MM.1S (cell line): ENCODE measurements around the gene SPEM2.

ENCODE experiments used
- DNase-seq: peaks from one replicate; pipeline ENCODE4 v3.0.0-alpha.2; 2015
- H2AFZ ChIP-seq: fragments of 300-600 bp; sonication (generic); 2 replicates; pipeline ENCODE4 v1.6.0; 2016; ENCODE audit warnings: antibody characterized with exemption, low read length
- H3F3A ChIP-seq: fragments of 300-600 bp; sonication (generic); 2 replicates; pipeline ENCODE4 v1.6.1; 2016; ENCODE audit warnings: mild to moderate bottlenecking, antibody characterized with exemption, low read length, moderate library complexity, mixed read lengths; ENCODE audit not compliant: insufficient read depth
- H3K27ac ChIP-seq: fragments of 300-600 bp; sonication (generic); 2 replicates; pipeline ENCODE4 v1.5.1; 2016; ENCODE audit warnings: mild to moderate bottlenecking, low read length
- H3K27me3 ChIP-seq: fragments of 300-600 bp; sonication (generic); replicated peaks from 2 replicates; pipeline ENCODE4 v1.6.0; 2016; ENCODE audit warnings: low read length; ENCODE audit not compliant: insufficient read depth
- H3K36me3 ChIP-seq: fragments of 300-600 bp; sonication (generic); replicated peaks from 2 replicates; pipeline ENCODE4 v1.6.1; 2016; ENCODE audit warnings: mild to moderate bottlenecking, low read length, mixed read lengths; ENCODE audit not compliant: insufficient read depth
- H3K4me1 ChIP-seq: fragments of 300-600 bp; sonication (generic); 2 replicates; pipeline ENCODE4 v1.6.1; 2016; ENCODE audit warnings: low read length, mixed read lengths
- H3K4me2 ChIP-seq: fragments of 300-600 bp; sonication (generic); 2 replicates; pipeline ENCODE4 v1.6.0; 2016; ENCODE audit warnings: low read depth, low read length
- H3K4me3 ChIP-seq: fragments of 300-600 bp; sonication (generic); 2 replicates; pipeline ENCODE4 v1.5.1; 2016; ENCODE audit warnings: low read length, mixed read lengths
- H3K79me2 ChIP-seq: fragments of 300-600 bp; sonication (generic); 2 replicates; pipeline ENCODE4 v1.6.1; 2016; ENCODE audit warnings: mixed run types, low read length, mixed read lengths
- H3K9ac ChIP-seq: fragments of 300-600 bp; sonication (generic); 2 replicates; pipeline ENCODE4 v1.6.1; 2016; ENCODE audit warnings: low read length, mixed read lengths
- H3K9me2 ChIP-seq: fragments of 300-600 bp; sonication (generic); replicated peaks from 2 replicates; pipeline ENCODE4 v1.6.1; 2016; ENCODE audit warnings: mild to moderate bottlenecking, low read length, mixed read lengths; ENCODE audit not compliant: insufficient read depth
- H3K9me3 ChIP-seq: fragments of 300-600 bp; sonication (generic); replicated peaks from 2 replicates; pipeline ENCODE4 v1.6.1; 2016; ENCODE audit warnings: mild to moderate bottlenecking, low read length, mixed read lengths; ENCODE audit not compliant: insufficient read depth
- H4K20me1 ChIP-seq: fragments of 300-600 bp; sonication (generic); 2 replicates; pipeline ENCODE4 v1.6.1; 2016; ENCODE audit warnings: mild to moderate bottlenecking, low read length, moderate library complexity, mixed read lengths; ENCODE audit not compliant: insufficient read depth
- EZH2 ChIP-seq: fragments of 300-600 bp; sonication (generic); optimal IDR thresholded peaks from 2 replicates; pipeline ENCODE3; 2017; ENCODE audit warnings: low read depth, mild to moderate bottlenecking, antibody characterized with exemption, low read length, mixed read lengths
- EZH2phosphoT487 ChIP-seq: fragments of 300-600 bp; sonication (generic); IDR thresholded peaks from 2 replicates; pipeline ENCODE4 v1.6.1; 2018; ENCODE audit warnings: antibody characterized with exemption, low read length
- TF ChIP-seq, protein P1 (sequence below): fragments of 300-600 bp; sonication (generic); IDR thresholded peaks from 2 replicates; pipeline ENCODE4 v1.5.1; 2016; ENCODE audit warnings: antibody characterized with exemption, low read length, mixed read lengths

The SPEM2 gene

GRCh38 chr17:7426203-7426863, 917 bp downstream of the SPEM2 start:
- TF ChIP-seq EZH2phosphoT487: no peak
- no peak for TF ChIP-seq EZH2
- TF ChIP-seq, protein P1, sequence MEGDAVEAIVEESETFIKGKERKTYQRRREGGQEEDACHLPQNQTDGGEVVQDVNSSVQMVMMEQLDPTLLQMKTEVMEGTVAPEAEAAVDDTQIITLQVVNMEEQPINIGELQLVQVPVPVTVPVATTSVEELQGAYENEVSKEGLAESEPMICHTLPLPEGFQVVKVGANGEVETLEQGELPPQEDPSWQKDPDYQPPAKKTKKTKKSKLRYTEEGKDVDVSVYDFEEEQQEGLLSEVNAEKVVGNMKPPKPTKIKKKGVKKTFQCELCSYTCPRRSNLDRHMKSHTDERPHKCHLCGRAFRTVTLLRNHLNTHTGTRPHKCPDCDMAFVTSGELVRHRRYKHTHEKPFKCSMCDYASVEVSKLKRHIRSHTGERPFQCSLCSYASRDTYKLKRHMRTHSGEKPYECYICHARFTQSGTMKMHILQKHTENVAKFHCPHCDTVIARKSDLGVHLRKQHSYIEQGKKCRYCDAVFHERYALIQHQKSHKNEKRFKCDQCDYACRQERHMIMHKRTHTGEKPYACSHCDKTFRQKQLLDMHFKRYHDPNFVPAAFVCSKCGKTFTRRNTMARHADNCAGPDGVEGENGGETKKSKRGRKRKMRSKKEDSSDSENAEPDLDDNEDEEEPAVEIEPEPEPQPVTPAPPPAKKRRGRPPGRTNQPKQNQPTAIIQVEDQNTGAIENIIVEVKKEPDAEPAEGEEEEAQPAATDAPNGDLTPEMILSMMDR: no peak
- H3K9ac ChIP-seq: no peak overlapping the region
- no peak overlapping the region for H2AFZ ChIP-seq

DNA sequence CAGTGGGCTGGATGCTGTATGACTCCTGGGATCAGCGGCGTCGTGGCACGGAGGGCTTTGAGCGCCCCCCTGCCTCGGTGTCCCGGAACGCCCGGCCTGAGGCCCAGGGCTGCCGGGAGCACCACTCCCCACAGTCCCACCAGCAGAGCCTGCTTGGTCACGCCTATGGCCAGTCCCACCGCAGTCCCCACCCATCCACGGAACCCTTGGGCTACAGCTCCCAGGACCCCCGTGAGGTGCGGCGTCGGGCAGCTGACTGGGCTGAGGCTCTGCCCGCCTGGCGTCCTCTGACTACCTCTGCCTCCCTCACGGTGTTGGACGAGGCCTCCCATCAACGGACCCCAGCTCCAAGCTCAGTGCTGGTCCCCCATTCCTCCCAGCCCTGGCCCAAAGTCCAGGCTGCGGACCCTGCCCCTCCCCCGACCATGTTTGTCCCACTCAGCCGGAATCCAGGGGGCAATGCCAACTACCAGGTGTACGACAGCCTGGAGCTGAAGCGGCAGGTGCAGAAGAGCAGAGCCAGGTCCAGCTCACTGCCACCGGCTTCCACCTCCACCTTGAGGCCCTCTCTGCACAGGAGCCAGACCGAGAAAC, 1.6 kb downstream of the SPEM2 start:
- DNase-seq: no peak
- Histone ChIP-seq H3F3A (no peaks in the 10 kb centered on the region), H2AFZ (no peak overlapping the region), H4K20me1 (no peaks in the 10 kb centered on the region), H3K27ac (no peak overlapping the region), H3K27me3 (peaks cover 62% of the 10 kb centered on the region), H3K36me3 (no peaks in the 10 kb centered on the region), H3K9me3 (no peaks in the 10 kb centered on the region), H3K4me1 (no peaks in the 10 kb centered on the region), H3K4me2 (no peak overlapping the region), H3K79me2 (no peaks in the 10 kb centered on the region), H3K9ac (no peak overlapping the region), H3K9me2 (no peaks in the 10 kb centered on the region), H3K4me3 (no peak overlapping the region)
- no peak for TF ChIP-seq EZH2phosphoT487
- no peak for TF ChIP-seq EZH2
- TF ChIP-seq, protein P1: no peak

More at GRCh38 chr17:7426203-7426863, 917 bp downstream of the SPEM2 start:
- no peak overlapping the region for H3K27ac ChIP-seq
- no peaks in the 10 kb centered on the region for H3K79me2 ChIP-seq
- DNase-seq: no peak
- H3K9me3 ChIP-seq: no peaks in the 10 kb centered on the region
- H3K36me3 ChIP-seq: no peaks in the 10 kb centered on the region
- no peaks in the 10 kb centered on the region for H3K9me2 ChIP-seq
- H3F3A ChIP-seq: no peaks in the 10 kb centered on the region
- H4K20me1 ChIP-seq: no peaks in the 10 kb centered on the region
- peaks cover 62% of the 10 kb centered on the region for H3K27me3 ChIP-seq
- no peak overlapping the region for H3K4me2 ChIP-seq
- no peak overlapping the region for H3K4me3 ChIP-seq
- no peaks in the 10 kb centered on the region for H3K4me1 ChIP-seq

DNA sequence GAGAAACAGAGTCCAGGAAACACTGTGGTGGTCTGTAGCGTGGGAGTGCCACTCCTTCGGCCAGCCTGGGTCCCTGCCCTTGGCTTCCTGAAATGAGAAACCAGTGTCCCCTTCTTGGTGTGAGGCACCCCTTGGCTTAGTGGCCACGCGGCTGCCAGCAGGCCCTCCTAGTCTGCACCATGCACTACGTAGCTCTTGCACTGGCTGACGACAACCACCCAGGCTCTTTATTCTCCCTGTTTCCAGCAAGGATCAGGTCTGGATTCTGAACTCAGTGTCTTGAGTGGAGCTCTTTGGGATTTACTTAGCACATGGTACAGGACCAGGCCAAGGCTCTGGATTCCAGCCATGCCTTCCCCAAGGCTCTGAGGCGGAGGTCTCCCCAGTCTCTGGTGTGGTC, 2.1 kb downstream of the SPEM2 start:
- H3K27me3 ChIP-seq: peaks cover 64% of the 10 kb centered on the region
- no peaks in the 10 kb centered on the region for H3F3A ChIP-seq
- no peaks in the 10 kb centered on the region for H3K79me2 ChIP-seq
- no peaks in the 10 kb centered on the region for H3K9me3 ChIP-seq
- H3K4me3 ChIP-seq: no peak overlapping the region
- no peak overlapping the region for H3K27ac ChIP-seq
- H4K20me1 ChIP-seq: no peaks in the 10 kb centered on the region
- no peaks in the 10 kb centered on the region for H3K4me1 ChIP-seq
- no peak overlapping the region for H2AFZ ChIP-seq
- no peaks in the 10 kb centered on the region for H3K9me2 ChIP-seq
- DNase-seq: no peak
- no peaks in the 10 kb centered on the region for H3K36me3 ChIP-seq
- TF ChIP-seq EZH2phosphoT487 (no peak), EZH2 (no peak)
- TF ChIP-seq, protein P1: no peak
- H3K9ac ChIP-seq: no peak overlapping the region
- no peak overlapping the region for H3K4me2 ChIP-seq
